MM.1S (cell line): ENCODE data around the gene OVOL3.

Source experiments
- EZH2 ChIP-seq: fragments of 300-600 bp; sonication (generic); optimal IDR thresholded peaks from 2 replicates; pipeline ENCODE3; 2017; ENCODE audit warnings: low read depth, mild to moderate bottlenecking, antibody characterized with exemption, low read length, mixed read lengths
- EZH2phosphoT487 ChIP-seq: fragments of 300-600 bp; sonication (generic); IDR thresholded peaks from 2 replicates; pipeline ENCODE4 v1.6.1; 2018; ENCODE audit warnings: antibody characterized with exemption, low read length
- TF ChIP-seq, protein P1 (sequence below): fragments of 300-600 bp; sonication (generic); IDR thresholded peaks from 2 replicates; pipeline ENCODE4 v1.5.1; 2016; ENCODE audit warnings: antibody characterized with exemption, low read length, mixed read lengths

DNA sequence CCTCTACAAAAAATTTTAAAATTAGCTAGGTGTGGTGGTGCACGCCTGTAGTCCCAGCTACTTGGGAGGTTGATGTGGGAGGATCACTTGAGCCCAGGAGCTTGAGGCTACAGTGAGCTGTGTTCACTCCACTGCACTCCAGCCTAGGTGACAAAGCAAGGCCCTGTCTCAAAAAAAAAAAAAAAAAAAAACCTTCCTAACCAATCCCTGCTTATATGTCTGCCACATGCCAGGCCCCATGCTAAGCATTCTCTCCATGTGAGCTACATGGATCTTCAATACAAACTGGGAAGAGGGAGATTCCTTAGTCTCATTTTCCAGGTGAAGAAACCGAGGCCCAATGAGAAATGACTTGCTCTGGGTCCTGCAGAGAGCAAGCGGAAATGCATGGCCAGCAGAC, 2.3 kb upstream of the OVOL3 start:
- TF ChIP-seq, protein P1, sequence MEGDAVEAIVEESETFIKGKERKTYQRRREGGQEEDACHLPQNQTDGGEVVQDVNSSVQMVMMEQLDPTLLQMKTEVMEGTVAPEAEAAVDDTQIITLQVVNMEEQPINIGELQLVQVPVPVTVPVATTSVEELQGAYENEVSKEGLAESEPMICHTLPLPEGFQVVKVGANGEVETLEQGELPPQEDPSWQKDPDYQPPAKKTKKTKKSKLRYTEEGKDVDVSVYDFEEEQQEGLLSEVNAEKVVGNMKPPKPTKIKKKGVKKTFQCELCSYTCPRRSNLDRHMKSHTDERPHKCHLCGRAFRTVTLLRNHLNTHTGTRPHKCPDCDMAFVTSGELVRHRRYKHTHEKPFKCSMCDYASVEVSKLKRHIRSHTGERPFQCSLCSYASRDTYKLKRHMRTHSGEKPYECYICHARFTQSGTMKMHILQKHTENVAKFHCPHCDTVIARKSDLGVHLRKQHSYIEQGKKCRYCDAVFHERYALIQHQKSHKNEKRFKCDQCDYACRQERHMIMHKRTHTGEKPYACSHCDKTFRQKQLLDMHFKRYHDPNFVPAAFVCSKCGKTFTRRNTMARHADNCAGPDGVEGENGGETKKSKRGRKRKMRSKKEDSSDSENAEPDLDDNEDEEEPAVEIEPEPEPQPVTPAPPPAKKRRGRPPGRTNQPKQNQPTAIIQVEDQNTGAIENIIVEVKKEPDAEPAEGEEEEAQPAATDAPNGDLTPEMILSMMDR = no peak
- no peak for TF ChIP-seq EZH2phosphoT487
- TF ChIP-seq EZH2 = no peak
